ENCODE data around the gene TACC2. TPM values are rescaled to one million over a fixed set of nuclear protein-coding genes. Genes with fewer than 3 reads are reported as not detected.
"Not testable (repeated sequence)": the region's sequence is repeated elsewhere in the genome, so short reads cannot be mapped to it uniquely, and the experiment has no call there.

TACC2 gene
- total RNA-seq, 1 experiment from 2014 or later: 24.4 TPM

- no peak overlapping the region for H3K27ac Mint-ChIP-seq (ENCODE audit: unreplicated experiment)
- DNase-seq: no peak
- intact Hi-C loops (cut with micrococcal nuclease; ENCODE audit: unreplicated experiment): no loop called here
- CTCF ChIA-PET: no interaction called here
- no TSS peak for BruUV-seq (replicated peaks)
- no peak overlapping the region for H3K4me3 Mint-ChIP-seq (ENCODE audit: low read depth, unreplicated experiment)
- H3K4me1 Mint-ChIP-seq (ENCODE audit: low read depth, unreplicated experiment): no peaks in the 10 kb centered on the region
- H3K27me3 Mint-ChIP-seq (ENCODE audit: unreplicated experiment): no peaks in the 10 kb centered on the region
- no peak for TF ChIP-seq CTCF (IDR thresholded peaks at IDR 0.05; ENCODE audit: unreplicated experiment)
- no peaks in the 10 kb centered on the region for H3K36me3 Mint-ChIP-seq (ENCODE audit: insufficient read depth, unreplicated experiment)
- H3K9me3 Mint-ChIP-seq (ENCODE audit: low read depth, unreplicated experiment): no peaks in the 10 kb centered on the region
These were observed 210.1 kb downstream of the TACC2 start for GRCh38 chr10:122199070-122199469.

- H3K36me3 Mint-ChIP-seq (ENCODE audit: insufficient read depth, unreplicated experiment): no peaks in the 10 kb centered on the region
- BruUV-seq (replicated peaks): no TSS peak
- H3K27ac Mint-ChIP-seq (ENCODE audit: unreplicated experiment): no peak overlapping the region
- intact Hi-C loops (cut with micrococcal nuclease; ENCODE audit: unreplicated experiment): no loop called here
- H3K4me1 Mint-ChIP-seq (ENCODE audit: low read depth, unreplicated experiment): no peaks in the 10 kb centered on the region
- no peak overlapping the region for H3K4me3 Mint-ChIP-seq (ENCODE audit: low read depth, unreplicated experiment)
- H3K27me3 Mint-ChIP-seq (ENCODE audit: unreplicated experiment): no peaks in the 10 kb centered on the region
- no peak for DNase-seq
- CTCF ChIA-PET: no interaction called here
- no peaks in the 10 kb centered on the region for H3K9me3 Mint-ChIP-seq (ENCODE audit: low read depth, unreplicated experiment)
- TF ChIP-seq CTCF (IDR thresholded peaks at IDR 0.05; ENCODE audit: unreplicated experiment): no peak
These were observed 210.7 kb downstream of the TACC2 start for GRCh38 chr10:122199689-122200088.

- DNase-seq: no peak
- no peaks in the 10 kb centered on the region for H3K27me3 Mint-ChIP-seq (ENCODE audit: unreplicated experiment)
- no TSS peak for BruUV-seq (replicated peaks)
- intact Hi-C loops (cut with micrococcal nuclease; ENCODE audit: unreplicated experiment): no loop called here
- no peaks in the 10 kb centered on the region for H3K9me3 Mint-ChIP-seq (ENCODE audit: low read depth, unreplicated experiment)
- no peak for TF ChIP-seq CTCF (IDR thresholded peaks at IDR 0.05; ENCODE audit: unreplicated experiment)
- no peaks in the 10 kb centered on the region for H3K4me1 Mint-ChIP-seq (ENCODE audit: low read depth, unreplicated experiment)
- H3K27ac Mint-ChIP-seq (ENCODE audit: unreplicated experiment): no peak overlapping the region
- H3K36me3 Mint-ChIP-seq (ENCODE audit: insufficient read depth, unreplicated experiment): no peaks in the 10 kb centered on the region
- H3K4me3 Mint-ChIP-seq (ENCODE audit: low read depth, unreplicated experiment): no peak overlapping the region
- CTCF ChIA-PET: no interaction called here
These were observed 212.4 kb downstream of the TACC2 start for GRCh38 chr10:122201401-122201800.

GRCh38 chr10:122203180-122203579, 214.2 kb downstream of the TACC2 start:
- H3K9me3 Mint-ChIP-seq (ENCODE audit: low read depth, unreplicated experiment); H3K4me1 Mint-ChIP-seq (ENCODE audit: low read depth, unreplicated experiment); CTCF ChIA-PET; H3K27me3 Mint-ChIP-seq (ENCODE audit: unreplicated experiment); DNase-seq; H3K36me3 Mint-ChIP-seq (ENCODE audit: insufficient read depth, unreplicated experiment); BruUV-seq (replicated peaks); intact Hi-C loops (cut with micrococcal nuclease; ENCODE audit: unreplicated experiment); H3K4me3 Mint-ChIP-seq (ENCODE audit: low read depth, unreplicated experiment); H3K27ac Mint-ChIP-seq (ENCODE audit: unreplicated experiment): not testable (repeated sequence)

GRCh38 chr10:122204691-122205489, 215.9 kb downstream of the TACC2 start:
- Mint-ChIP-seq H3K9me3 (ENCODE audit: low read depth, unreplicated experiment) (no peaks in the 10 kb centered on the region), H3K4me1 (ENCODE audit: low read depth, unreplicated experiment) (no peaks in the 10 kb centered on the region), H3K4me3 (ENCODE audit: low read depth, unreplicated experiment) (no peak overlapping the region), H3K27me3 (ENCODE audit: unreplicated experiment) (no peaks in the 10 kb centered on the region), H3K27ac (ENCODE audit: unreplicated experiment) (no peak overlapping the region), H3K36me3 (ENCODE audit: insufficient read depth, unreplicated experiment) (no peaks in the 10 kb centered on the region)
- BruUV-seq (replicated peaks): no TSS peak
- CTCF ChIA-PET: no interaction called here
- no peak for TF ChIP-seq CTCF (IDR thresholded peaks at IDR 0.05; ENCODE audit: unreplicated experiment)
- no peak for DNase-seq
- intact Hi-C loops (cut with micrococcal nuclease; ENCODE audit: unreplicated experiment): no loop called here
